Measurements from ENCODE around the gene TXNDC12.

Gene TXNDC12

DNA sequence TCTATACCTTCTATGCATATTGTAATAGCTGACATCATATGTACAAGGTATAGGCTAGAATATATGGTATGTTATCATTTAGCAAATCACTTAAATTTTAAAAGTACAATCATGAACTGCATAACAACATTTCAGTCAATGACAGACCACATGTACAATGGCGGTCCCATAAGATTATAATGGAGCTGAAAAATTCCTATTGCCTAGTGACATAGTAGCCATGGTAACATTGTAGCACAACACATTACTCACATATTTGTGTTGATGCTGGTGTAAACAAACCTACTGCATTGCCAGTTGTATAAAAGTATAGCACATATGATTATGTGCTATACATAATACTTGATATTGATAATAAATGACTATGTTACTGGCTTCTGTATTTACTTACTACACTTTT, 73.4 kb downstream of the TXNDC12 start:
- DNase-seq (ENCODE audit: low read depth): no peak
- TF ChIP-seq, protein P1, sequence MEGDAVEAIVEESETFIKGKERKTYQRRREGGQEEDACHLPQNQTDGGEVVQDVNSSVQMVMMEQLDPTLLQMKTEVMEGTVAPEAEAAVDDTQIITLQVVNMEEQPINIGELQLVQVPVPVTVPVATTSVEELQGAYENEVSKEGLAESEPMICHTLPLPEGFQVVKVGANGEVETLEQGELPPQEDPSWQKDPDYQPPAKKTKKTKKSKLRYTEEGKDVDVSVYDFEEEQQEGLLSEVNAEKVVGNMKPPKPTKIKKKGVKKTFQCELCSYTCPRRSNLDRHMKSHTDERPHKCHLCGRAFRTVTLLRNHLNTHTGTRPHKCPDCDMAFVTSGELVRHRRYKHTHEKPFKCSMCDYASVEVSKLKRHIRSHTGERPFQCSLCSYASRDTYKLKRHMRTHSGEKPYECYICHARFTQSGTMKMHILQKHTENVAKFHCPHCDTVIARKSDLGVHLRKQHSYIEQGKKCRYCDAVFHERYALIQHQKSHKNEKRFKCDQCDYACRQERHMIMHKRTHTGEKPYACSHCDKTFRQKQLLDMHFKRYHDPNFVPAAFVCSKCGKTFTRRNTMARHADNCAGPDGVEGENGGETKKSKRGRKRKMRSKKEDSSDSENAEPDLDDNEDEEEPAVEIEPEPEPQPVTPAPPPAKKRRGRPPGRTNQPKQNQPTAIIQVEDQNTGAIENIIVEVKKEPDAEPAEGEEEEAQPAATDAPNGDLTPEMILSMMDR (IDR thresholded peaks at IDR 0.05; ENCODE audit: control insufficient read depth, insufficient read depth, low read depth, low read length, missing control alignments): no peak
- no peak overlapping the region for H3K4me3 ChIP-seq (ENCODE audit: control insufficient read depth, low read depth, low read length)

DNA sequence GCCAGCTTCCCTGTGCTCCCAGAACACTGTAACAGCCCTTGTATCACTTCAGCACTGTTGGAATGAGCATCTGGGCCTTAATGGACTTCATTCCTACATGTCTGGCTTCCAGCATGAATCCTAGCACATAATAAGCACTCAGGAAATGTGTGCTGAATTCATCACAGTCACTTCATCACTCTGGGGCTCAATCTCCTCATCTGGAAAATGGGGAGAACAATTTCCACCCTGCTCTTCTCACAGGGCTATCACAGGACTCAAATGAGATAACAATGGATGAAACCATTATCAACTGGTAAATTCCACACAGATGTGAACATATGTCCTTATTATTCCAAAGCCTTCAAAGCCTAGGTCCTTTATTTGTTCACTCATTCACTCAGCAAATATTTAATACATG, 76.9 kb downstream of the TXNDC12 start:
- H3K4me3 ChIP-seq (ENCODE audit: control insufficient read depth, low read depth, low read length): no peak overlapping the region
- no peak for DNase-seq (ENCODE audit: low read depth)
- TF ChIP-seq, protein P1 (IDR thresholded peaks at IDR 0.05; ENCODE audit: control insufficient read depth, insufficient read depth, low read depth, low read length, missing control alignments): no peak

DNA sequence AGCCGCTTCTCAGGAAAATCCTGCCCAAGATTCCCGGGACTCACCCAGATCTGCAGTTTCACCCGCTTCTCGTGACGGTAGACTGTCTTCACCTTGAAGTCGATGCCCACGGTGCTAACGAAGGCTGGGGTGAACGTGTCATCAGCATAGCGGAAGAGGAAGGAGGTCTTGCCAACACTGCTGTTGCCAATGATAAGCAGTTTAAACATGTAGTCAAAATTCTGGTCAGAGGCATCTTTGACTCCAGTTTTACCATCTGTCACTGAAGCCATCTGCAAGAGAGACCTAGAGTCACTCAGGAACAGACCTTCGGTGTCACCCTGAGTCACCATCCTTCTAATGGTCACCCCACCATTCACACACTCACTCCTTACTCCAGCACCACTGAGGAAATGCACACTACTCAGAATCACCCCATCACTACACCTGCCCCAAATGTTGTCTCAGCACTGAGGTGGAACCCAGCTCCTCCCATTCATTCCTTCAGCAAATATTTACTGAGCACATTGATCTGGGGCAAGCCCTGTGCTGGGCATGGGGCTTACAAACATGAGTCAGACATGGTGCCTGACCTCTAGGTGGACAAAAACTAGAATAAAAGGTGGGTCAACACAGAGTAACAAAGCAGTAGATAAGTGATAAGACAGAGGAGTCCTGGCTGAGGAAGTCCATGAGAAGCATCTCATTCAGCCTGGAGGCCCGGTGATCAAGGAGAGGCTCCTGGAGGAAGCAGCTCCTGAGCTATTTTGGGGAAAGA, 78.0 kb downstream of the TXNDC12 start:
- TF ChIP-seq, protein P1 (IDR thresholded peaks at IDR 0.05; ENCODE audit: control insufficient read depth, insufficient read depth, low read depth, low read length, missing control alignments): no peak
- no peak for DNase-seq (ENCODE audit: low read depth)
- no peak overlapping the region for H3K4me3 ChIP-seq (ENCODE audit: control insufficient read depth, low read depth, low read length)

DNA sequence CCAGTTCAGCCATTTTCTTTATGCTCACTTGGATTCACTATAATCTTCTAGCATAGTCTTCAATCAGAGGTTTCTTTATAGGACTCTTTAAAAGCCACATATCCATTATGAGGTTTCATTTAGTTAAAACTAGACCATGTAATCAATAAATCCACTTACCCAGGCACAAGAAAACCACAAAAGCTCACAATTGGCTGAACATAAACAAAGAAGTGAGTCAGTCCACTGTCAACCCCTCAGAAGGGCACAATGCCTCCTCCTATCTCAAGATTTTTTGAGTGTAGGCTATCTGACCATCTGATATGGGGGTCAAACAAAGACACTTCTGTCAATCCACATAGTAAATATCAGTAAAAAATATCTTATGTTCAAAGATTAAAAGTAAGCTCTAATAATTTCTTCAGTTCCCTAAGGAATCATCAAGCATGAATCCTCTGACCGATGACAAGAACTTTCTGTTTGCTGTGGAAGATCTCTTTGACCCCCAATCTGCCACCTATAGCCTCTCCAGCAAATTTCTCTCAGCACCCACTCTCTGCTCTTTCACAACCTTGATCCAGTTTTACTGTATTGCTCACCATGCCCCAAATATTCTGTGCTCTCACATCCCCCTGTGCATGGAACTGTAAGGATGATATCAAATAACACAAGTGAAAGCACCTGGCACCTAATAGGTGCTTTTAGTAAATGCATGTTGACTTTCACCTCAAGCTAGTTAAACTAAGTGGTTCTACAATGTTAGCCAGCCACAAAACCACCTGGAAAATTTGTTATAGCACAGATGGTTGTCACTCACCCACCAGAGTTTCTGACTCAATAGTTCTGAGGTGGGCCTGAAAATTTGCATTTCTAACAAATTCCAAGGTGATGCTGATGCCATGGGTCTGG, 81.2 kb downstream of the TXNDC12 start:
- TF ChIP-seq, protein P1 (IDR thresholded peaks at IDR 0.05; ENCODE audit: control insufficient read depth, insufficient read depth, low read depth, low read length, missing control alignments): no peak
- no peak for DNase-seq (ENCODE audit: low read depth)
- no peak overlapping the region for H3K4me3 ChIP-seq (ENCODE audit: control insufficient read depth, low read depth, low read length)

Measured in AG09309 (cell line).